ENCODE data around the gene STK32B.

DNA sequence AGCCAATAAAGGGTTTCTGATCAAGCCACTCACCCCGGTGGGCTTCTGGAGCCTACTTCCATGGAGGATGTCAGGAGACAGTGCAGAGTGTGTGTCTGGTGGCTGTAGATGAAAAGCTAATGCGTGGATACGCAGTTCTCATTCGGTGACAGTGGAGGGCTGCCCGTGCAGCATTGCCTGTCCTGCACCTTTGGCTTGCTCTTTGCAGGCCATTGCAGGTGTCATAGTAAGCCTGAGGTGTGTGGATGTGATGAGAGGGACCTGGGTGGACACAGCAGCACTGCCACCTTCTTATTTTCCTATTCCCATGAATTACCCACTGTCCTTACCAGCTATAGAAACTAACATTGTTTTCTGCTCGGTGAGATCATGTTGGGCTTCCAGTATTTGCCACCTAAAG is 101.2 kb downstream of the STK32B start:
- TF ChIP-seq, protein P1, sequence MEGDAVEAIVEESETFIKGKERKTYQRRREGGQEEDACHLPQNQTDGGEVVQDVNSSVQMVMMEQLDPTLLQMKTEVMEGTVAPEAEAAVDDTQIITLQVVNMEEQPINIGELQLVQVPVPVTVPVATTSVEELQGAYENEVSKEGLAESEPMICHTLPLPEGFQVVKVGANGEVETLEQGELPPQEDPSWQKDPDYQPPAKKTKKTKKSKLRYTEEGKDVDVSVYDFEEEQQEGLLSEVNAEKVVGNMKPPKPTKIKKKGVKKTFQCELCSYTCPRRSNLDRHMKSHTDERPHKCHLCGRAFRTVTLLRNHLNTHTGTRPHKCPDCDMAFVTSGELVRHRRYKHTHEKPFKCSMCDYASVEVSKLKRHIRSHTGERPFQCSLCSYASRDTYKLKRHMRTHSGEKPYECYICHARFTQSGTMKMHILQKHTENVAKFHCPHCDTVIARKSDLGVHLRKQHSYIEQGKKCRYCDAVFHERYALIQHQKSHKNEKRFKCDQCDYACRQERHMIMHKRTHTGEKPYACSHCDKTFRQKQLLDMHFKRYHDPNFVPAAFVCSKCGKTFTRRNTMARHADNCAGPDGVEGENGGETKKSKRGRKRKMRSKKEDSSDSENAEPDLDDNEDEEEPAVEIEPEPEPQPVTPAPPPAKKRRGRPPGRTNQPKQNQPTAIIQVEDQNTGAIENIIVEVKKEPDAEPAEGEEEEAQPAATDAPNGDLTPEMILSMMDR (conservative IDR thresholded peaks at IDR 0.05; ENCODE audit: low read length): no peak
- no peak for TF ChIP-seq EZH2phosphoT487 (IDR thresholded peaks at IDR 0.05; ENCODE audit: borderline replicate concordance, low read depth, low read length)
